HepG2 (cell line): ENCODE measurements around the gene WDR43. TPM values are rescaled to one million over a fixed set of nuclear protein-coding genes. Genes with fewer than 3 reads are reported as not detected.

Source experiments
- ARNT ChIP-seq: fragments of 450-650 bp; IDR thresholded peaks from 2 replicates; pipeline ENCODE4 v1.6.1; 2017
- DNMT1 ChIP-seq: sonication (generic); formaldehyde crosslinking; IDR thresholded peaks from 2 replicates; pipeline ENCODE4 v1.5.1; 2020; ENCODE audit warnings: mild to moderate bottlenecking, missing genetic modification reagents
- ETS1 ChIP-seq: sonication (generic); formaldehyde crosslinking; IDR thresholded peaks from 2 replicates; pipeline ENCODE4 v1.4.0; 2020; ENCODE audit warnings: missing genetic modification reagents
- HBP1 ChIP-seq: IDR thresholded peaks from 2 replicates; pipeline ENCODE4 v1.6.1; 2016; ENCODE audit warnings: low read depth, control low read depth
- HNF4A ChIP-seq: sonication (generic); formaldehyde crosslinking; IDR thresholded peaks from 2 replicates; pipeline ENCODE4 v1.4.0; 2020; ENCODE audit warnings: missing genetic modification reagents
- MLX ChIP-seq: IDR thresholded peaks from 2 replicates; pipeline ENCODE4 v1.6.1; 2016
- NFAT5 ChIP-seq: sonication (generic); formaldehyde crosslinking; IDR thresholded peaks from 2 replicates; pipeline ENCODE4 v1.4.0; 2020; ENCODE audit warnings: missing genetic modification reagents
- PAF1 ChIP-seq: IDR thresholded peaks from 2 replicates; pipeline ENCODE4 v1.6.1; 2016; ENCODE audit warnings: missing genetic modification reagents, missing compliant biosample characterization
- RFXAP ChIP-seq: sonication (generic); formaldehyde crosslinking; IDR thresholded peaks from 2 replicates; pipeline ENCODE4 v1.4.0; 2020; ENCODE audit warnings: missing genetic modification reagents, borderline replicate concordance
- TEAD2 ChIP-seq: sonication (generic); formaldehyde crosslinking; IDR thresholded peaks from 2 replicates; pipeline ENCODE4 v1.9.0; 2021; ENCODE audit warnings: missing genetic modification reagents
- TRIM22 ChIP-seq: fragments of 450-650 bp; IDR thresholded peaks from 2 replicates; pipeline ENCODE4 v1.6.1; 2017
- ZNF335 ChIP-seq: sonication (generic); formaldehyde crosslinking; IDR thresholded peaks from 2 replicates; pipeline ENCODE4 v1.4.0; 2020; ENCODE audit warnings: missing genetic modification reagents
- ZNF737 ChIP-seq: sonication (generic); formaldehyde crosslinking; IDR thresholded peaks from 2 replicates; pipeline ENCODE4 v1.5.0; 2020; ENCODE audit warnings: missing genetic modification reagents, mild to moderate bottlenecking, borderline replicate concordance
- ZNF839 ChIP-seq: sonication (generic); formaldehyde crosslinking; IDR thresholded peaks from 2 replicates; pipeline ENCODE4 v1.4.0; 2020; ENCODE audit warnings: missing genetic modification reagents, mild to moderate bottlenecking, borderline replicate concordance
- ZSCAN29 ChIP-seq: sonication (generic); formaldehyde crosslinking; conservative IDR thresholded peaks from 2 replicates; pipeline ENCODE4 v1.4.0; 2020; ENCODE audit warnings: mild to moderate bottlenecking, missing genetic modification reagents
- polyA plus RNA-seq, 8 experiments: library from polyadenylated mRNA; depleted of rRNA in 3 of 8; stranded (reverse) in 7 of 8; unstranded in 1 of 8; fragments of >200 nt; fragmentation: Illumina TruSeq in 4 of 8; extraction: Trizol in 4 of 8; gene quantifications; 2 replicates each; pipeline versions ENCODE4 v1.2.1 to v1.2.3, GENCODE V29; 2011 to 2016; ENCODE audit warnings: low read depth in 4 of 8, missing spikeins in 1 of 8, mixed read lengths in 1 of 8; ENCODE audit not compliant: insufficient read depth in 1 of 8
- total RNA-seq, 5 experiments: library from RNA; depleted of rRNA; stranded (reverse); fragments of >200 nt; fragmentation: Illumina TruSeq; extraction: Trizol; gene quantifications; 2 replicates each; pipeline ENCODE4 v1.2.3, GENCODE V29; 2016; ENCODE audit warnings: low read depth in 1 of 5

WDR43 gene
- total and polyA plus RNA-seq, 2 of the 13 experiments (the other 11 are each of a cell fraction or from before 2014, with no cell fraction given), result 121 to 167 TPM

- TF ChIP-seq DNMT1 (CRISPR knock-in tag), result no peak; the same call in 1 of the 2 replicates
- peak; percentile 89; the same call in 1 of the 2 replicates for TF ChIP-seq ETS1 (CRISPR knock-in tag)
- no peak for TF ChIP-seq PAF1
- TF ChIP-seq TRIM22, result no peak
- TF ChIP-seq ZNF335 (CRISPR knock-in tag), result no peak
- TF ChIP-seq RFXAP (CRISPR knock-in tag), result 0 out of 2 replicates have a peak, but pooled peaks have one; percentile 51
- no peak for TF ChIP-seq ZNF737 (CRISPR knock-in tag)
- 0 out of 2 replicates have a peak, but pooled peaks have one; percentile 10 for TF ChIP-seq HNF4A (CRISPR knock-in tag)
- TF ChIP-seq ZNF839, result peak; percentile 98
- TF ChIP-seq NFAT5 (CRISPR knock-in tag), result no peak; the same call in 1 of the 2 replicates
- peak; percentile 87 for TF ChIP-seq MLX
- no peak for TF ChIP-seq TEAD2
- peak; percentile 78; the same call in 1 of the 2 replicates for TF ChIP-seq HBP1 (CRISPR knock-in tag)
- TF ChIP-seq ZSCAN29, result no peak
- no peak for TF ChIP-seq ARNT
Measured at GRCh38 chr2:28894470-28895188, at the start of gene WDR43 (continued).
